Testis (tissue), 3 donors: ENCODE data around the gene SLC35D2. TPM values are rescaled to one million over a fixed set of nuclear protein-coding genes. Genes with fewer than 3 reads are reported as not detected.

ENCODE experiments used
- DNase-seq: peaks from one replicate; pipeline ENCODE4 v3.0.0-alpha.2; 2019
- H3K27ac ChIP-seq, 2 donors: fragments of 200-600 bp; sonication (generic); one replicate each; pipeline ENCODE4 v1.5.1; 2019
- H3K27me3 ChIP-seq: fragments of 200-600 bp; sonication (generic); one replicate; pipeline ENCODE4 v1.5.1; 2019
- H3K36me3 ChIP-seq: fragments of 200-600 bp; sonication (generic); one replicate; pipeline ENCODE4 v1.5.1; 2017; ENCODE audit warnings: low read depth; ENCODE audit errors: missing control alignments
- H3K4me1 ChIP-seq: fragments of 200-600 bp; sonication (generic); one replicate; pipeline ENCODE4 v1.5.1; 2019
- H3K4me3 ChIP-seq, 2 donors: fragments of 200-600 bp; sonication (generic); one replicate each; pipeline ENCODE4 v1.5.1; 2017 to 2019
- H3K9me3 ChIP-seq: fragments of 200-600 bp; sonication (generic); one replicate; pipeline ENCODE4 v1.5.1; 2017
- POLR2A ChIP-seq: fragments of 450-650 bp; IDR thresholded peaks from one replicate; pipeline ENCODE4 v1.6.1; 2017; ENCODE audit warnings: antibody characterized with exemption, mild to moderate bottlenecking, moderate library complexity
- WGBS, 2 donors: methylation state at CpG; one replicate each; pipeline ENCODE4 v1.1.5; 2018; 5-methylcytosine and 5-hydroxymethylcytosine counted together
- intact Hi-C: fragments of 100-400 bp; cut with DNase I; formaldehyde crosslinking; loops from one replicate; pipeline ENCODE4 v1.15.1; 2023; ENCODE audit warnings: low total_unique reads
- polyA plus RNA-seq: library from polyadenylated mRNA; stranded (reverse); fragments of 350-450 nt; fragmentation: Illumina TruSeq; extraction: RNeasy Lipid Tissue Mini Kit (QIAGEN cat#74804); gene quantifications from one replicate; pipeline ENCODE4 v1.2.3, GENCODE V29; 2014; ENCODE audit warnings: low read depth, low replicate concordance; ENCODE audit not compliant: insufficient read depth
- total RNA-seq, 2 donors: library from RNA; depleted of rRNA; stranded (reverse); fragments of >200 nt; gene quantifications; one replicate each; pipeline ENCODE4 v1.2.3, GENCODE V29; 2016
- TF ChIP-seq, protein P1 (sequence below), 3 experiments: fragments of 450-650 bp in 2 of 3; fragments of 200-600 bp in 1 of 3; sonication (generic) in 1 of 3; IDR thresholded peaks; one replicate each; pipeline ENCODE4 v1.5.1; 2016 to 2019; ENCODE audit warnings: antibody characterized with exemption in 3 of 3, mild to moderate bottlenecking in 2 of 3, moderate library complexity in 1 of 3

The SLC35D2 gene
- total and polyA plus RNA-seq, 3 donors from 2014 or later, result 18.4 to 34.2 (median 26.5) TPM

DNA sequence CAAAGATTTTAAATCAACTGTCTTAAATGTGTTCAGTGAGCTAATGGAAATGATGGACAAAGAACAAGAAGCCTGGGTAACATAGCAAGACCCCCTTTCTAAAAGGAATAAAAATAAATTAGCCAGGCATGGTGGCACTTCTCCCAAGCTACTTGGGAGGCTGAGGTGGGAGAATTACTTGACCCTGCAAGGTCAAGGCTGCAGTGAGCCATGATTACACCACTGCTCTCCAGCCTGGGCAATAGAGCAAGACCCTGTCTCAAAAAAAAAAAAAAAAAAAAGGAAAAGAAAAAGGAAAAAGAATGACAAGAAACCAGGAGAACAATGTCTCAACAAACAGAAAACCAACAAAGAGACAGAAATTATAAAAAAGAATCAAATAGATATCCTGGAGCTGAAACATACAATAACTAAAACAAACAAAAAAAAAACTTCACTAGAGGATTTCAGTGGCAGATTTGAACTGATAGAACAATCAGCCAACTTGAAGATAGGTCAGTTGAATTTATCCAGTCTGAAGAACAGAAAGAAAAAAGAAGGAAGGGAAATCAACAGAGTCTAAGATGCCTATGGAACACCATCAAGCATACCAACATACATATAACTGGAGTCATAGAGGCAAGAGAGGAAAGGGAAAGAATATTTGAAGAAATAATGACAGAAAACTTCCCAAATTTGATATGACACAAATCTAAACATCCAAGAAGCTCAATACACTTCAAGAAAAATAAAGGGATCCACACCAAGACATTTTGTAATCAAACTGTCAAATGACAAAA is 16.8 kb upstream of the SLC35D2 start:
- Histone ChIP-seq H3K4me3 (no peak overlapping the region), H3K9me3 (no peaks in the 10 kb centered on the region), H3K27ac (no peak overlapping the region), H3K36me3 (no peaks in the 10 kb centered on the region), H3K27me3 (no peaks in the 10 kb centered on the region), H3K4me1 (no peaks in the 10 kb centered on the region)
- TF ChIP-seq, protein P1, sequence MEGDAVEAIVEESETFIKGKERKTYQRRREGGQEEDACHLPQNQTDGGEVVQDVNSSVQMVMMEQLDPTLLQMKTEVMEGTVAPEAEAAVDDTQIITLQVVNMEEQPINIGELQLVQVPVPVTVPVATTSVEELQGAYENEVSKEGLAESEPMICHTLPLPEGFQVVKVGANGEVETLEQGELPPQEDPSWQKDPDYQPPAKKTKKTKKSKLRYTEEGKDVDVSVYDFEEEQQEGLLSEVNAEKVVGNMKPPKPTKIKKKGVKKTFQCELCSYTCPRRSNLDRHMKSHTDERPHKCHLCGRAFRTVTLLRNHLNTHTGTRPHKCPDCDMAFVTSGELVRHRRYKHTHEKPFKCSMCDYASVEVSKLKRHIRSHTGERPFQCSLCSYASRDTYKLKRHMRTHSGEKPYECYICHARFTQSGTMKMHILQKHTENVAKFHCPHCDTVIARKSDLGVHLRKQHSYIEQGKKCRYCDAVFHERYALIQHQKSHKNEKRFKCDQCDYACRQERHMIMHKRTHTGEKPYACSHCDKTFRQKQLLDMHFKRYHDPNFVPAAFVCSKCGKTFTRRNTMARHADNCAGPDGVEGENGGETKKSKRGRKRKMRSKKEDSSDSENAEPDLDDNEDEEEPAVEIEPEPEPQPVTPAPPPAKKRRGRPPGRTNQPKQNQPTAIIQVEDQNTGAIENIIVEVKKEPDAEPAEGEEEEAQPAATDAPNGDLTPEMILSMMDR (IDR thresholded peaks at IDR 0.05), result no peak
- no peak for TF ChIP-seq POLR2A
- intact Hi-C loops, result no loop called here
- no peak for DNase-seq

DNA sequence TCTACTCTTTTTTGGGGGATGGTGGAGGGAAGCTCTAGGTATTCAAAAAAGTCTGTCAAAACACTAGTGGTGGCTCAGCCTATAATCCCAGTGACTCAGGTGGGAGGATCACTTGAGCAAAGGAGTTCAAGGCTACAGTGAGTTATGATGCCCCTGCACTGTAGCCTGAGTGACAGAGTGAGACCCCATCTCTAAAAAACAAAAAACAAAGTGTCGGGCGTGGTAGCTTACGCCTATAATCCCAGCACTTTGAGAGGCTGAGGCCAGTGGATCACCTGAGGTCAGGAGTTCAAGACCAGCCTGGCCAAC is 15.8 kb upstream of the SLC35D2 start:
- DNase-seq, result no peak
- TF ChIP-seq POLR2A, result no peak
- TF ChIP-seq, protein P1 (IDR thresholded peaks at IDR 0.05), result no peak
- Histone ChIP-seq H3K9me3 (no peaks in the 10 kb centered on the region), H3K4me3 (no peak overlapping the region), H3K4me1 (no peaks in the 10 kb centered on the region), H3K27me3 (no peaks in the 10 kb centered on the region), H3K27ac (no peak overlapping the region), H3K36me3 (no peaks in the 10 kb centered on the region)
- intact Hi-C loops, result no loop called here
- WGBS, 2 donors, result 87 to 95% methylated on average over 3 of the region's 3 CpGs

DNA sequence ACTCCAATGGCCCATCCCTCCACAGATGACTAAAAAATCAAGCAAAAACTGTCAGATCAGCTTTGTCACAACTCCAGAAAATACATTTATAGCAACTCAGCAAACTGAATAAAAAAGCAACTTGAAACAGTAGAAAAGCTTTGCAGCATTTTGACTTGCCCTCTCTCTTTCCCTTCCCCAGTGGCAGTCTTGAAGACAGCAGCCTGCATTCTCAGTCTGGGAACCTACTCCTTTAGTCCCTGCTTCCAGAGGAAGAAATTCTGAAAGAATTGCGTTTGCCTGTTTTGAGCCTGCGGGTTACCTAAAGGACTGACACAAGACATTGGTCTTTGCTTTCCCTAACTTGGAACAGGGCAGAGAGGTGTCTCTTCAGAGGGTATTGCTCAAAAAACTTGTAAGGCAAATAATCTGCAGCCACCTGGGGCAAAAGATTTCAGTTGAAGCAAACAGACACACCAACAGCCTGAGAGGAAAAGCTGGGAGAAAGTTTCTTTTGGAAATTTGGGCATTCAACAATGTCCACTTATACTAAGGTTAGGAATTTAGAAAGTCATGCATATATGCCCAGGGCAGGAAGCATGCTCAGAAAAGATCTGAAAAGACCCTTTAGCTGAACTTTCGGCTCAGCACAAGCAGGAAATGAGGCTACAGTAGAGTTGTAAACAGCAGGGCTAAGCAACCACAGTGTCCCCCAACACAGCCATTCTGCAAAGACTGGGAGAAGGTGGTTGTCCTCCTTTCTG is 15.2 kb upstream of the SLC35D2 start:
- no peak for DNase-seq
- H3K27ac ChIP-seq, result no peak overlapping the region
- no peaks in the 10 kb centered on the region for H3K36me3 ChIP-seq
- 76 to 81% methylated on average over 3 of the region's 3 CpGs for WGBS, 2 donors
- no peak for TF ChIP-seq POLR2A
- TF ChIP-seq, protein P1 (IDR thresholded peaks at IDR 0.05), result no peak
- H3K27me3 ChIP-seq, result no peaks in the 10 kb centered on the region
- no peak overlapping the region for H3K4me3 ChIP-seq
- intact Hi-C loops, result no loop called here
- H3K4me1 ChIP-seq, result no peaks in the 10 kb centered on the region
- H3K9me3 ChIP-seq, result no peaks in the 10 kb centered on the region

DNA sequence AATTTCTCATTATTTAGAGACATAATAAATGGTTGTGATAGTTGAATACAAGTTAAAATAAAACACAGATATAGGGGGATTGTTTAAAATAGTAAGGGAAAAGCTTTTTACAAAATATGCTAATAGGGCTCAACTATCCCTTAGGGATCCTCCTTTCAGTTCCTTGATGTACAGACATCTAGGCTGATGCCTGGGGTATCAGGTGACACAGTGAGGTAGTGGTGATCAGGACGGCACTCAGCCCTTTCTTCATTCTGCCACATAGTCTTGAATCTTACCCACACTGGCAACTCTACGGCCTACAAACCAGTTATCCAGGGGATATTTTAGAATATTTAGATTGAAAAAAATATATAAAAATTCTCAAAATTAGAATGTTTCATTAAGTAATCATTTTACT is 12.5 kb upstream of the SLC35D2 start:
- DNase-seq, result no peak
- no peaks in the 10 kb centered on the region for H3K27me3 ChIP-seq
- 94% methylated on average over 2 of the region's 2 CpGs for WGBS, 2 donors
- TF ChIP-seq, protein P1 (IDR thresholded peaks at IDR 0.05), result no peak
- TF ChIP-seq POLR2A, result no peak
- intact Hi-C loops, result no loop called here
- no peaks in the 10 kb centered on the region for H3K36me3 ChIP-seq
- no peaks in the 10 kb centered on the region for H3K9me3 ChIP-seq
- H3K27ac ChIP-seq, result no peak overlapping the region
- H3K4me1 ChIP-seq, result no peaks in the 10 kb centered on the region
- no peak overlapping the region for H3K4me3 ChIP-seq
